HCT116 (cell line): ENCODE data around the gene MED16. TPM values are rescaled to one million over a fixed set of nuclear protein-coding genes. Genes with fewer than 3 reads are reported as not detected.

Source experiments
- ATAC-seq: fragments of 200-7000 bp; cut with Tn5 transposase; 2 replicates; pipeline ENCODE4 v1.9.1; 2020; ENCODE audit warnings: mild to moderate bottlenecking, moderate library complexity
- BruUV-seq: library from RNA; stranded (reverse); fragments of 400-500 nt; replicated peaks from 2 replicates; lab custom pipeline; 2021; lab: Mats Ljungman, UMichigan
- CTCF ChIA-PET: fragments of 300-600 bp; sonication (Branson Sonifier 250); formaldehyde crosslinking; loops from one replicate; lab custom pipeline; 2021; ENCODE audit warnings: antibody characterized with exemption; lab: Charles Lee
- POLR2A ChIA-PET: fragments of 300-600, 350-600 bp; sonication (Branson Sonifier 250); formaldehyde crosslinking; loops from one replicate; lab custom pipeline; 2021; ENCODE audit warnings: antibody characterized with exemption; lab: Charles Lee
- RAD21 ChIA-PET, 2 experiments: fragments of 300-600 bp; sonication (Branson Sonifier 250); formaldehyde crosslinking; loops; one replicate each; lab custom pipeline; 2023; ENCODE audit warnings: low total read pairs in 2 of 2; ENCODE audit not compliant: uncharacterized antibody in 2 of 2, unreplicated experiment in 2 of 2, low non-redundant PET in 1 of 2; lab: Charles Lee
- DNase-seq: peaks from one replicate; pipeline ENCODE4 v3.0.0-alpha.2; 2010; ENCODE audit warnings: low read depth, low spot score
- H2AFZ ChIP-seq: fragments of 200-600 bp; shearing (Covaris generic), sonication (generic); 2 replicates; pipeline ENCODE4 v1.6.1; 2017; ENCODE audit warnings: low read depth, mixed run types, mixed read lengths, antibody characterized with exemption, low read length; ENCODE audit not compliant: poor library complexity, severe bottlenecking
- H3K27ac ChIP-seq: 2 replicates; pipeline ENCODE4 v1.5.1; 2012; ENCODE audit warnings: low read depth, low read length
- H3K27me3 ChIP-seq: fragments of 200-600 bp; sonication (generic); 2 replicates; pipeline ENCODE4 v1.6.1; 2016; ENCODE audit warnings: mixed run types, low read length, mixed read lengths; ENCODE audit not compliant: insufficient read depth
- H3K36me3 ChIP-seq, 2 experiments: fragments of 200-500 bp in 1 of 2; fragments of 200-600 bp in 1 of 2; sonication (Bioruptor generic) in 1 of 2; sonication (generic) in 1 of 2; 2 replicates each; pipeline versions ENCODE4 v1.5.1 to v1.6.1; 2014 to 2016; ENCODE audit warnings: low read length in 2 of 2, inconsistent platforms in 1 of 2, mixed read lengths in 1 of 2, mixed run types in 1 of 2; ENCODE audit not compliant: insufficient read depth in 2 of 2, control insufficient read depth in 1 of 2
- H3K4me1 ChIP-seq, 2 experiments: fragments of 200-600 bp in 1 of 2; sonication (generic) in 1 of 2; 2 replicates each; pipeline versions ENCODE4 v1.5.1 to v1.6.1; 2012 to 2017; ENCODE audit warnings: low read length in 2 of 2, inconsistent platforms in 1 of 2, mild to moderate bottlenecking in 1 of 2, mixed read lengths in 1 of 2, mixed run types in 1 of 2, moderate library complexity in 1 of 2; ENCODE audit not compliant: insufficient read depth in 2 of 2, control insufficient read depth in 1 of 2
- H3K4me2 ChIP-seq: fragments of 200-600 bp; sonication (generic); 2 replicates; pipeline ENCODE4 v1.6.1; 2017; ENCODE audit warnings: mixed run types, low read length, mixed read lengths
- H3K4me3 ChIP-seq, 2 experiments: fragments of 200-600 bp in 1 of 2; sonication (generic) in 1 of 2; replicated peaks in 1 of 2; 2 replicates each; pipeline ENCODE4 v1.5.1; 2011 to 2016; ENCODE audit warnings: low read length in 2 of 2, control low read depth in 1 of 2, low read depth in 1 of 2, mild to moderate bottlenecking in 1 of 2, mixed read lengths in 1 of 2, mixed run types in 1 of 2
- H3K79me2 ChIP-seq: fragments of 200-600 bp; sonication (generic); 2 replicates; pipeline ENCODE4 v1.6.1; 2017; ENCODE audit warnings: mild to moderate bottlenecking, mixed run types, low read length, moderate library complexity, mixed read lengths; ENCODE audit not compliant: insufficient read depth
- H3K9ac ChIP-seq: fragments of 200-600 bp; sonication (generic); 2 replicates; pipeline ENCODE4 v1.6.1; 2016; ENCODE audit warnings: low read length, mixed read lengths
- H3K9me2 ChIP-seq: fragments of 200-600 bp; sonication (generic), shearing (Covaris generic); 2 replicates; pipeline ENCODE4 v1.6.1; 2017; ENCODE audit warnings: mixed run types, mild to moderate bottlenecking, moderate library complexity; ENCODE audit not compliant: insufficient read depth
- H3K9me3 ChIP-seq, 2 experiments: fragments of 200-500 bp in 1 of 2; fragments of 200-600 bp in 1 of 2; sonication (Bioruptor generic) in 1 of 2; sonication (generic) in 1 of 2; 2 replicates each; pipeline ENCODE4 v1.6.1; 2014 to 2017; ENCODE audit warnings: low read length in 2 of 2, mixed read lengths in 2 of 2, inconsistent platforms in 1 of 2, low read depth in 1 of 2, mild to moderate bottlenecking in 1 of 2, mixed run types in 1 of 2, moderate library complexity in 1 of 2; ENCODE audit not compliant: control insufficient read depth in 1 of 2, insufficient read depth in 1 of 2
- H4K20me1 ChIP-seq: fragments of 200-600 bp; sonication (generic), shearing (Covaris generic); 2 replicates; pipeline ENCODE4 v1.6.1; 2017; ENCODE audit warnings: mixed run types, mild to moderate bottlenecking, moderate library complexity; ENCODE audit not compliant: insufficient read depth
- CBX3 ChIP-seq: IDR thresholded peaks from 2 replicates; pipeline ENCODE4 v1.6.1; 2012; ENCODE audit warnings: low read depth
- CEBPB ChIP-seq: IDR thresholded peaks from 2 replicates; pipeline ENCODE4 v1.6.1; 2012; ENCODE audit warnings: low read depth
- EGR1 ChIP-seq: IDR thresholded peaks from 2 replicates; pipeline ENCODE4 v1.6.1; 2012; ENCODE audit warnings: low read depth
- ELF1 ChIP-seq: IDR thresholded peaks from 2 replicates; pipeline ENCODE4 v1.6.1; 2012; ENCODE audit warnings: low read depth, borderline replicate concordance
- FOSL1 ChIP-seq: IDR thresholded peaks from 2 replicates; pipeline ENCODE4 v1.6.1; 2012; ENCODE audit warnings: low read depth
- SP1 ChIP-seq: IDR thresholded peaks from 2 replicates; pipeline ENCODE4 v1.6.1; 2012; ENCODE audit warnings: low read depth
- intact Hi-C: fragments of 100-400 bp; cut with micrococcal nuclease; formaldehyde crosslinking; loops from 2 replicates; pipeline ENCODE4 v1.10.0; 2022
- total RNA-seq: library from RNA; stranded (reverse); gene quantifications from one replicate; pipeline ENCODE4 v1.2.1, GENCODE V29; 2021; ENCODE audit not compliant: unreplicated experiment
- TF ChIP-seq, protein P1 (sequence below), 3 experiments: fragments of 200-600 bp in 1 of 3; sonication (generic) in 1 of 3; IDR thresholded peaks in 2 of 3; conservative IDR thresholded peaks in 1 of 3; 2 replicates each; pipeline ENCODE4 v1.5.1; 2012 to 2017; ENCODE audit warnings: low read depth in 2 of 3, low read length in 2 of 3, antibody characterized with exemption in 1 of 3, borderline replicate concordance in 1 of 3, control low read depth in 1 of 3, mild to moderate bottlenecking in 1 of 3, mixed read lengths in 1 of 3, mixed run types in 1 of 3, moderate library complexity in 1 of 3; ENCODE audit not compliant: insufficient read depth in 1 of 3

Gene MED16
- total RNA-seq, 1 experiment from 2014 or later = 73.6 TPM

DNA sequence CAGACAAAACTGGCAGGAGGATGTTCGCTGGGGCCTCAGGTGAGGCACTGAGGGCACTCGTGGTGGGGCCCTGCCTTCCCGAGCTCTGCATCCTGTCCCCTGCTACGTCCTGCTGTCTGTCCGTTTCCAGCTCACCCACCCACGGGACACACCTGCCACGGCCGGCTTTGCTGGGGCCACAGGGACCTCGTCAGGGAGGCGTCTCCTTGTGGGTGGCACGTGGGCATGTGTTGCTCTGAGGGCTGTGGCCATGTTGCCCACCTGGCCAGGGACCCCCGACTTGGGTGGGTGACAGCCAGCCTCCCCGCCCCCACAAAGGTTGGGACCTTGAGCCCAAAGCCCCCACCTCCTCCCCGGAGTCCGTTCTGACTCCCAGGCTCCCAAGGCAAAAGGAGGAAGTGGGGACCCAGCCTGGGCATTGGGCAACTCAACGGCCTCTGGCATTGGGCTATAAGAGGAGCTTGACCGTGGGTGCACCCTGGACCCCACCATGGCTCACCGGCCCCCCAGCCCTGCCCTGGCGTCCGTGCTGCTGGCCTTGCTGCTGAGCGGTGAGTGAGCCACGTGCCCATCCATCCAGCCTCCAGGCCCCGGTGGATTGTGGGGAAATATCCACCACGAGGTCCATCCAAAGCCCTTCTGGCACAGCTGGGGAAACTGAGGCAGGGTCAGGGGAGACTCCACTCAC, 52.3 kb downstream of the MED16 start, which contains the start of gene PRTN3 (continued):
- TF ChIP-seq ELF1 (no peak), EGR1 (no peak), CBX3 (no peak), CEBPB (no peak)
- TF ChIP-seq, protein P1, sequence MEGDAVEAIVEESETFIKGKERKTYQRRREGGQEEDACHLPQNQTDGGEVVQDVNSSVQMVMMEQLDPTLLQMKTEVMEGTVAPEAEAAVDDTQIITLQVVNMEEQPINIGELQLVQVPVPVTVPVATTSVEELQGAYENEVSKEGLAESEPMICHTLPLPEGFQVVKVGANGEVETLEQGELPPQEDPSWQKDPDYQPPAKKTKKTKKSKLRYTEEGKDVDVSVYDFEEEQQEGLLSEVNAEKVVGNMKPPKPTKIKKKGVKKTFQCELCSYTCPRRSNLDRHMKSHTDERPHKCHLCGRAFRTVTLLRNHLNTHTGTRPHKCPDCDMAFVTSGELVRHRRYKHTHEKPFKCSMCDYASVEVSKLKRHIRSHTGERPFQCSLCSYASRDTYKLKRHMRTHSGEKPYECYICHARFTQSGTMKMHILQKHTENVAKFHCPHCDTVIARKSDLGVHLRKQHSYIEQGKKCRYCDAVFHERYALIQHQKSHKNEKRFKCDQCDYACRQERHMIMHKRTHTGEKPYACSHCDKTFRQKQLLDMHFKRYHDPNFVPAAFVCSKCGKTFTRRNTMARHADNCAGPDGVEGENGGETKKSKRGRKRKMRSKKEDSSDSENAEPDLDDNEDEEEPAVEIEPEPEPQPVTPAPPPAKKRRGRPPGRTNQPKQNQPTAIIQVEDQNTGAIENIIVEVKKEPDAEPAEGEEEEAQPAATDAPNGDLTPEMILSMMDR (IDR thresholded peaks at IDR 0.05 in 2 of 3, conservative IDR thresholded peaks at IDR 0.05 in 1 of 3; ENCODE audit: borderline replicate concordance in 1 of 3, insufficient read depth in 1 of 3, low read depth in 2 of 3, low read length in 2 of 3) = no peak

DNA sequence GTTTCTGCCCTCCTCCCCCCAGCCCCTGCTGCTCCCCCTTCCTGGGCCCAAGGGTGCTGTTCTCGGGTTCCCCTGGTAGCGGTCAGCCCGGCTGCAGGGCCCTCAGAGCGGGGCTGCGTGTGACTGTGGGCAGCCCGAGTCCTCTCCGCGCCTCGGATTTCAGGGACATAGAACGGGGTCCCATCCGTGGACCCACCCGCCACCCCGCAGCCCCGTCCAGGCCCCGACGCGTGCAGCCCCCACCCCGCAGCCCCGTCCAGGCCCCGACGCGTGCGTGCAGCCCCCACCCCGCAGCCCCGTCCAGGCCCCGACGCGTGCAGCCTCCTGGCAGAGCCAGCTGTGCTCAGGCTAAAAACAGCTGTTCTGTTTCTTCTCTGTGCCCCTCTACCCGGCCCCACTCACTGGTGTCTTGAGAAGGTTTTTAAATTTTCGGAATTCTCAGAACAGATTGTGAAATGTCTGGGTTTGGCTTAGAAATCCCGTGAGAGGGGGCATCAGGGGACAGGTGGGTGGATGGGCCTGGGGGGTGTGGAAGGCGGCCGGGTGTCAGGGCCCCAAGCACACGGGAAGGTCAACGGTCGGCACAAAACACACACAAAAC, 57.7 kb downstream of the MED16 start:
- no peaks in the 10 kb centered on the region for H3K36me3 ChIP-seq
- no peaks in the 10 kb centered on the region for H3K9me3 ChIP-seq
- H3K4me2 ChIP-seq = no peak overlapping the region
- DNase-seq = no peak
- no peak overlapping the region for H2AFZ ChIP-seq
- intact Hi-C loops = no loop called here
- RAD21 ChIA-PET = no interaction called here
- POLR2A ChIA-PET = no interaction called here
- H3K9ac ChIP-seq = no peak overlapping the region
- BruUV-seq = no TSS peak
- no peaks in the 10 kb centered on the region for H3K79me2 ChIP-seq
- ATAC-seq = no peak
- H3K27me3 ChIP-seq = no peaks in the 10 kb centered on the region
- TF ChIP-seq SP1 (no peak), FOSL1 (no peak)
- TF ChIP-seq, all 23 proteins: peak for 0
- Histone ChIP-seq H3K4me3 (no peak overlapping the region), H4K20me1 (no peaks in the 10 kb centered on the region), H3K27ac (no peak overlapping the region), H3K4me1 (no peaks in the 10 kb centered on the region; a peak in 1 of 4 replicates), H3K9me2 (no peaks in the 10 kb centered on the region)
- CTCF ChIA-PET = no interaction called here
